ENCODE results near the gene ASTN2.
"Not testable (repeated sequence)": the region's sequence is repeated elsewhere in the genome, so short reads cannot be mapped to it uniquely, and the experiment has no call there.

The ASTN2 gene

DNA sequence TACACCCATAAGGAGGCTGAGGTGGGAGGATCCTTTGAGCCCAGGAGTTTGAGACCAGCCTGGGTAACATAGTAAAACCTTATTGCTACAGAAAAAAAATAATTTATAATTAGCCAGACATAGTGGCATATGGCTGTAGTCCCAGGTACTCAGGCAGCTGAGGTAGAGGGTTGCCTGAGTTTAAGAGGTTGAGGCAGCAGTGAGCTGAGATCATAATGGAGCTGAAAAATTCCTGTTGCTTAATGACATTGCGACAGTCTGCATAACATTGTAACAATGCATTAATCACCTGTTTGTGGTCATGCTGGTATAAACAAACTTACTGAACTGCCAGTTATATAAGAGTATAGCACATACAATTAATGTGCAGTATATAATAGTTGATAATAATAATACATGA lies 513.6 kb downstream of the ASTN2 start:
- no peak for DNase-seq

DNA sequence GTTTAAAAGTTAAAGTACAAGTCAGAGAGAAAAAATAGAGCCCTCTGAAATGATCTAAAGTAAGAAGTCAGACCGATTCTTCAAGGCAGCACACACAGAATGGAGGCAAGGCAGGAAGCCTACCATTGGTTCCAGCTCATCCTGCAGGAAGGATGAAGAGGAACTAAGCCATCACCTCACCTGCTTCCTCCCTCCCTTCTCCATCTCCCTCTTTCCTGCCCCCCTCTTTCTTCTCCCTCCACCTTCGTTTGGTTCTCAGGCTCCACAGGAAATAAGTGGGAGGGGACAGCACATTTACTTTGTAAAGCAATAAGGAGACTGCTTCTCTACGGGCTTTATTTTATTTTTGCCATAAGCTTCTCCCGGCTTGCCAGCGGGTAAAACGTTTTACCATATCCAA lies 514.3 kb downstream of the ASTN2 start:
- no peak for DNase-seq

- DNase-seq = no peak
Measured at GRCh38 chr9:116900007-116900367, 514.9 kb downstream of the ASTN2 start.

- DNase-seq = no peak
Measured at GRCh38 chr9:116899337-116900006, 515.4 kb downstream of the ASTN2 start.

DNA sequence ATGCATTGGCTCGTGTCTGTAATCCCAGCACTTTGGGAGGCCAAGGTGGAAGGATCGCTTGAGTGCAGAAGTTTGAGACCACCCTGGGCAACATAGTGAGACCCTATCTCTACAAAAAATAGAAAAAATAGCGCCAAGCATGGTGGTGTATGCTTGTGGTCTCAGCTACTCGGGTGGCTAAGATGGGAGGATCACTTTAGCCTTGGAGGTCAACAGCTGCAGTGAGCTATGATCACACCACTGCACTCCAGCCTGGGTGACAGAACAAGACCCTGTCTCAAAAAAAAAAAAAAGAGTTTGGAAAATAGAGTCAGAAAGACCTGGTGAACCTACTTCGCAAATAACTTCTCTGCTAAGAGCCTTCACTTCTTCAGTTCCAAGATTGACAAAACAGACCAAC lies 516.7 kb downstream of the ASTN2 start:
- DNase-seq = not testable (repeated sequence)

DNA sequence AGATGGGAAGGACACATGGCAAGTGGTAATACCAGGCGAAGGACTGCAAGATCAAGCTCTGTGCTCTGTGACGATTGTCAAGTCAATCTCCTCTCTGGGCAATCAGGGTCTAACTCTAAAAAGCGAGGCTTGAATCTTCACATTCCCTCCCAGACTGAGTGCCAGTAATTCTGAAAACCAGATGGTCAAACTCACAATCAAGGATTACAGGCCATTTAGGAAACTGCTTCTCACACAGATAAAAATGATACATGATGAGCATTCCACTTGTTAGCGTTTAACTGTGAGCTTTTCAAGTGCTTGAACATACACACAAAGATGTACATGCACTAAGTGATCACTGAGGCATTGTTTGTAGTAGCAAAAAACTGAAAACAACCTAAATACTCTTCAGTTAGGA lies 517.7 kb downstream of the ASTN2 start:
- DNase-seq = no peak

DNA sequence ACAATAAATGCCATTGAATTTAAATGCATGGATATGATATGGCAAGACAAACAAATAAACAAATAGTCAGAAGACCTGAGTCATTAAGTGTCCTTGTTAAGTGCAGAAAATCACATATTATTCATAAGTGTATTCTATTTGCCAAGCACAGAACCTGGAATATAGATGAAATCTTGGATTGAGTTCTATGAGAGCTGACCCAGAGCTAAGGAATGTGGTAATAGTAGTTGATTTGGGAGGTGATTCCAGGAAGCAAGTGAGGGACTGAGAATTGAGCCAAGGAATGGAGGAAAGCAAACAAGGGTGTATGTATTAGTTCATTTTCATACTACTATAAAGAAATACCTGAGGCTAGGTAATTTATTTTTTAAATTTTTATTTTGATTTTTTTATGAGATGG lies 518.9 kb downstream of the ASTN2 start:
- DNase-seq = no peak

GRCh38 chr9:116891424-116891823 lies 523.4 kb downstream of the ASTN2 start:
- no peak for DNase-seq

GRCh38 chr9:116888476-116888875 lies 526.4 kb downstream of the ASTN2 start:
- not testable (repeated sequence) for DNase-seq

DNA sequence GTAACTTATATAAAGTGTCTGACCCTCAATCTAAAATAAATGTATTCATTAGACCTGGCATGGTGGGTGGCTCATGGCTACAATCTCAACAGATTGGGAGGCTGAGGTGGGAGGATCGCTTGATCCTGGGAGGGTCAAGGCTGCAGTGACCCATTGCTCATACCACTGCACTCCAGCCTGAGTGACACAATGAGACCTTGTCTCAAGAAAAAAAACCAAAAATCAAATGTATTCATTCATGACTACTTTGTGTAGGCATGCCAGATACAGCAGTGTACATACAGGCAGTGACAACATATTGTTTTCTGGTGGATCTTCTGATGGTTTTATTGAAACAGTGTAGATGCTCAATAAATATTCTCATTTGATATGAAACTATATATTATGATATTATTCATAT lies 526.8 kb downstream of the ASTN2 start:
- no peak for DNase-seq

- no peak for DNase-seq
Measured at GRCh38 chr9:116883676-116884075, 531.2 kb downstream of the ASTN2 start.

DNA sequence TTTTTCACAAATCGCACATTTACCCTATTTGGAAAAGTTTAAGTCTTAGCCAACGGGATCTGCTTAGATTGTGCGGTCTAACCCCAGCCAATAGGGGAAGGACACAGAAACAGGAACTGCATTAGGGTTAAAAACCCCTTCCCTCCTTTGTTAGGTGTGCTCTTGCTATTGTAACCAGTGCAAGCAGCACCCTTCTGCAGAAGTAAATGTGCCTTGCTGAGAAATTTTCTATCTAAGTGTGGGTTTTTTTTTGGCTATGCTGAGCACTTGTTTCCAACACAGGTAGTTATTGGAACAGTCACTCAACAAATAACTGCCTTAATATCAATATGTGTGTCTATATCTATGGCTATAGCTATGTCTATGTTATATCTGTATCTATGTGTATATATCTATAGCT lies 537.8 kb downstream of the ASTN2 start:
- DNase-seq = no peak

GRCh38 chr9:116875576-116875975 lies 539.3 kb downstream of the ASTN2 start:
- DNase-seq = no peak

DNA sequence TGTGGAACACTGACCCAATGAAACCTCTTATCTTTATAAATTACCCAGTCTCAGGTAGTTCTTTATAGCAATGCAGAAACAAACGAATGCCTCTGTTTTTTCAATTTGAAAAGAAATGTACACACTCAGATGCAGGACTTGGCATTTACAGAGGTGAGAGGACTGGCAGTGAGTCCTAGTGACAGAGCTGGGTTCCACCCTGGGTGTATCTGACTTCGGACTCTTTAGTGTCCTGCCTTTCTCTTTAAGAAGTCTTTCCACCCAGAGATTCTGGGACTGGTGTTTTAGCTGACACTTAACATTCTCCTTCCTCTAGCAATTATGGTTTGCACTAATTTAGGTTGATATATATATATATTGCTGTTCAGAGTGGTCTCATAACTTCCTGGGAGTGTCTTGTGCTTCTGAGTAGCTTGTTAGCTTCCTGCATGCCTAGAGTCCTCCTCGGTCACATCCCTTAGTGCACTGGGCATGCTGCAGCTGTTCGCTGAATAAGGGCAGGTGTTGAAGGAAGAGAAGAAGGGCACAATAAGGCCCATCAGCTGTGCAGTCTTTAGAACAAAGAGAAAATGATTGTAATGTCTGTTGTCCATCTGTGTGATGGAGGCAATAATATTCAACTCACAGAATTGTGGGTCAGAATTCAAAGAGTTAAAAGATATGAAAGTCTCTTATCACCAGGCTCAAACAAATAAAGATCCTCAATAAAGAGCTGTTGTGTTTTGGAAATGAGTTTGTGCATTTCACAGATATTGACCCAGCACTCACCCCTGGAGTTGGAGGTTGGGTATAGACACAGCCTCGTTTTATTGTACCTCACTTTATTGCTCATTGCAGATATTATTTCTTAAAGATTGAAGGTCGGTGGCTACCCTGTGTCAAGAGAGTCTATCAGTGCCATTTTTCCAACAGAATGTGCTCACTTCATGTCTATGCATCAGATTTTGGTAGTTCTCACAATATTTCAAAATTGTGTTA lies 540.6 kb downstream of the ASTN2 start:
- no peak for DNase-seq

- no peak for DNase-seq
Measured at GRCh38 chr9:116873491-116873890, 541.4 kb downstream of the ASTN2 start.

GRCh38 chr9:116870566-116870965 lies 544.3 kb downstream of the ASTN2 start:
- DNase-seq = no peak

GRCh38 chr9:116868201-116868600 lies 546.7 kb downstream of the ASTN2 start:
- no peak for DNase-seq

- no peak for DNase-seq
Measured at GRCh38 chr9:116861321-116861720, 553.5 kb downstream of the ASTN2 start.

- peak; percentile 57 for DNase-seq
Measured at GRCh38 chr9:116860509-116861120, 554.2 kb downstream of the ASTN2 start.

GRCh38 chr9:116859763-116860162 lies 555.1 kb downstream of the ASTN2 start:
- no peak for DNase-seq

DNA sequence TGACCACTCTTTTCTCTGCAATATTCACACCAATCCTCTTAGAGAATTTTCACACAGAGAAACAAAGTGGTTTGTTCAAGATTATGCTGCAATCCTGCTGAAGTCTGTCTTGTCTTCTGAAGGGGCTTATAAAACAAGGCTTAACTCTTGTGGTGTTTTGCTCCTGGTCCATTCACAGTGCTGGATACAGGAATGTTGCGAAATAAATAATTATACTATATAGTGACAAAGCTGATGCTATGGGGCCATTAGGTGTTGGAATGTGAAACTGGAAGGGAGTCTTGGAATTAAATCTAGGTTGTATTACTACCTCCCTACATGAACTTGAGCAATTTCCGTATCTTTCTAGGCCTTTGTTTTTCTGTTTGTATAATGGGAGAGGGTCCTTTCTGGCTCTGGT lies 557.5 kb downstream of the ASTN2 start:
- no peak for DNase-seq

DNA sequence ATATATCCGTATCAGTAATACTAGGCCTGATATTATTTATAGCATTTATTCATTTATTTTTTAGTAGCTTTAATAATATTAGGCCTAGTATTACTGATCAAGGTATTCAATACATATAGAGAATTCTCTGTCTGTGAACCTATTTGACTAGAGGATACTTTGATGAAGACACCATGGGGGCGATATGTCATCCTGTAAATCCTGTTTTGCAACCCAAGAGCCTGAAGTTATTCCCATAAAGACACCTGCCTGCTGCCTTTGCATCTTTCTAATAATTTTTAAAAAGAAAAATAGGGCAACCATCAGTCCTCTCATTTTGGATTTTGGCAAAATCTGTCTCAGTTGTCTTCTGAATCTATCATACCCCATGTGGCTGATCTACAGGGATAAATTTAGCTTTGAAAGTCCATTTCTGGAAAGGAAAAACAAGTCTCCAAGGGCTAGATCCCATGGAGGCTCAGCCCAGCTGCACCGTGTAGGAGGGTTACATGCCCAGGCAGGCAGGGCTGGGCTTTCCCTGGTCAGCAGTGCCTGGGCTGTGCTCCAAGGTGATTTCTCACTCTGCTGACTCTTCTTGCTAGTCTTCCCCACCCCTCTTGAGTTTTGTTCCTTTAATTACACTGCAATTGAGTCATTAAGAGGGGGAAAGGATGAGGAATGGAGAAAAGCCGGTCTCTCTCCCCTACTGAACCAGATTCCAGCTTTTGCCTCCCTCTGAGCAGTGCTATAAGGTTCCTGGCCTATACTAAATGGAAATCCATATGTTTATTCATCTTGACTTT lies 558.8 kb downstream of the ASTN2 start:
- no peak for DNase-seq

DNA sequence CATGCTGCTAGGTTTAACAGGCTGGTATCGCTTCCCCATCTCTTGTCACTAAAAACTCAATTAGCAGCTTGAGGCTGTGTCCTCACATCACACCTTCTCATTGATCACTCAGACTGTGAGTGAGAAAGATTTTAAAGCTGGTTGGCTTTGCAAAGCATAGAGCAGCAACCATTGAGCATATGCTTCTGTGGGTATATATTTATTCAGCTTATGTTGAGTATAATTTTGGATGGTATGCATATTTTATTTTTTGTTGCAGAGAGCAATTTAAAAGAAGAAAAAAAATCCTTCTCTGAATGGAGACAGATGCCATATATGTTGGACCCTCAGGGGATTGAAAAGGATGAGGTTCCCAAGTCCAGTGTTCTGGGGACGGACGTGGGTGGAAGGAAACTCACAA lies 565.1 kb downstream of the ASTN2 start:
- DNase-seq = no peak

Data from NCI-H1092 (cell line).